Measurements from ENCODE around the gene RAPGEFL1.
"Not testable (repeated sequence)": the region's sequence is repeated elsewhere in the genome, so short reads cannot be mapped to it uniquely, and the experiment has no call there.

The RAPGEFL1 gene

GRCh38 chr17:40213914-40214313 is 36.6 kb downstream of the RAPGEFL1 start:
- not testable (repeated sequence) for DNase-seq

- no peak for DNase-seq
These were observed 40.9 kb downstream of the RAPGEFL1 start for GRCh38 chr17:40218006-40218739.

- DNase-seq: peak; percentile 90
These were observed 41.7 kb downstream of the RAPGEFL1 start, which contains the start of gene WIPF2 for GRCh38 chr17:40218740-40219593. Gene WIPF2 (plus strand): TSS chr17:40219304. CDS start chr17:40256460, 37,156 bp downstream.

GRCh38 chr17:40219594-40220338 is 42.5 kb downstream of the RAPGEFL1 start:
- peak; percentile 59 for DNase-seq

- DNase-seq: no peak
These were observed 47.7 kb downstream of the RAPGEFL1 start for GRCh38 chr17:40224718-40225550.

GRCh38 chr17:40229146-40229545 is 51.9 kb downstream of the RAPGEFL1 start:
- DNase-seq: not testable (repeated sequence)

GRCh38 chr17:40230670-40231069 is 53.4 kb downstream of the RAPGEFL1 start:
- DNase-seq: no peak

GRCh38 chr17:40231928-40232327 is 54.7 kb downstream of the RAPGEFL1 start:
- DNase-seq: not testable (repeated sequence)

- DNase-seq: no peak
These were observed 64.1 kb downstream of the RAPGEFL1 start for GRCh38 chr17:40241252-40241834.

GRCh38 chr17:40242774-40243173 is 65.5 kb downstream of the RAPGEFL1 start:
- no peak for DNase-seq

GRCh38 chr17:40243761-40244160 is 66.5 kb downstream of the RAPGEFL1 start:
- no peak for DNase-seq

GRCh38 chr17:40244255-40244654 is 67.0 kb downstream of the RAPGEFL1 start:
- DNase-seq: no peak
